Measurements from ENCODE around the gene ANKRD6. TPM values are rescaled to one million over a fixed set of nuclear protein-coding genes. Genes with fewer than 3 reads are reported as not detected.

Gene ANKRD6
- total RNA-seq, 3 donors from 2014 or later: 2.3 to 2.7 (median 2.7) TPM

DNA sequence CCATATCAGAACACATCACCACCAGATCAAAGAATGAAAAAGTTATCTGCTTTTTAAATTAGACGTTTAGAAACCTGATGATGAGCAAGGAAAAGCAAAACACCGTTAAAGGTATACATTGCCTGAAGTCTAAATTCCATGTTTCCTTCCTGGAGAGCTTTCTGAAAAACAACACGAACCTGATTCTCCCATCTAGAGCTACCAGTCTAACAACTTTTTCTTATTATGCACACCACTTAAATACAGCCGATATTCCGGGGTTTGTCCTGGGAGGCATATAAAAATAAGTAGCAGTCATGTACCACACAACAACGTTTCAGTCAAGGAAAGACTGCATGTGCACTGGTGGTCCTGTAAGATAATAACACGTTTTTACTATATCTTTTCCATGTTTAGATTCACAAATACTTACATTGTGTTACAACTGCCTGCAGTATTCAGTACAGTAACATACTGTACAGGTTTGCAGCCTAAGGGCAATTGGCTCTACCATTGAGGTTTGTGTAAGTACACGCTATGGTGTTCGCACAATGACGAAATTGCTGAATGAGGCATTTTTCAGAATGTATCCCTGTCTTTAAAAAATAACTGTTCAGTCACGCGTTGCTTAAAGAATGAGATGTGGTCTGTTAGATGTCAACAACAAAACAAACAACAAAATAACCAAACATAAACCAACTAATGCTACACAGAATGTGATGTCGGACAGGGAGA, 224.7 kb downstream of the ANKRD6 start:
- H3K4me1 Mint-ChIP-seq (ENCODE audit: low read depth): no peaks in the 10 kb centered on the region
- H3K4me3 Mint-ChIP-seq: no peak overlapping the region
- no peaks in the 10 kb centered on the region for H3K9me3 Mint-ChIP-seq
- DNase-seq (no peak), ATAC-seq (no peak)
- H3K27me3 Mint-ChIP-seq (ENCODE audit: low read depth): no peaks in the 10 kb centered on the region
- peaks cover 43% of the 10 kb centered on the region for H3K36me3 Mint-ChIP-seq (ENCODE audit: insufficient read depth)

DNA sequence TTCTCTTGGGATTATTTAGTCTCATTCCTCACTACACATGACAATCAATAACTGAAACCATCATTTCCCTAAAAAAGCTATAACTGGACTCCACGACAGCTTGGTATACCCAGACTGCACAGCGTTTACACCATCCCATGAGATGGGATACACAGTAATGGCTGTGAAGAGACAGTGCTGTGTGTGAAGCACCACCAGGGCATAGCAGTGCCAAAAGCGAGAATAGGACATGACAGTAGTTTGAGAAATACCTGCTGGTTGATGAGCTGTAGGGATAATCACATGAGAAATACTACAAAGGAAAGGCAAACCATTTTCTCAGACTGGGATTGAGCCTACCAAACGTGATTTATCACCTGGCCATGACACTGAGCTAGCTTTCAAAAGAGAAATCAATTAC, 228.0 kb downstream of the ANKRD6 start:
- no peaks in the 10 kb centered on the region for H3K27me3 Mint-ChIP-seq (ENCODE audit: low read depth)
- peaks cover 50% of the 10 kb centered on the region for H3K36me3 Mint-ChIP-seq (ENCODE audit: insufficient read depth)
- DNase-seq (no peak), ATAC-seq (no peak)
- H3K4me3 Mint-ChIP-seq: no peak overlapping the region
- H3K4me1 Mint-ChIP-seq (ENCODE audit: low read depth): no peaks in the 10 kb centered on the region
- no peaks in the 10 kb centered on the region for H3K9me3 Mint-ChIP-seq

DNA sequence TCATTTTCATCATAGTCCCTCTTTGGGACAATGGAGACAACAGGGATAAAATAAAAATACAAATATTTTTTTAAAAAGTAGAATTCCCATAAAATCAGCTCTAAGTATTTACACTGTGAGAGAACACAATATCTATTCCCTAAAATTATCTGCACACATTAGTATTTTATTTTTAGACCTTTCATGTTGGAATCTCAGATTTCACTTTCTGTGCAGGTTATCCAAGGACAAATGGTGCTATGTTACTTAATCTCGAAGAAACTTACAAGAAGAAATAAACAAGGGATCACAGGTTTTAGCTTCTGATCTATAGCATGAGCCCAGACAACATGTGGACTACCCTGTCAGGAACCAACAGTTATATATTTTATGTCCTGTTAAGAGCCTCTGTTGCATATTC, 228.6 kb downstream of the ANKRD6 start:
- H3K27me3 Mint-ChIP-seq (ENCODE audit: low read depth): no peaks in the 10 kb centered on the region
- no peak for DNase-seq
- H3K4me1 Mint-ChIP-seq (ENCODE audit: low read depth): no peaks in the 10 kb centered on the region
- H3K36me3 Mint-ChIP-seq (ENCODE audit: insufficient read depth): peaks cover 54% of the 10 kb centered on the region
- no peak for ATAC-seq
- H3K4me3 Mint-ChIP-seq: no peak overlapping the region
- H3K9me3 Mint-ChIP-seq: no peaks in the 10 kb centered on the region

DNA sequence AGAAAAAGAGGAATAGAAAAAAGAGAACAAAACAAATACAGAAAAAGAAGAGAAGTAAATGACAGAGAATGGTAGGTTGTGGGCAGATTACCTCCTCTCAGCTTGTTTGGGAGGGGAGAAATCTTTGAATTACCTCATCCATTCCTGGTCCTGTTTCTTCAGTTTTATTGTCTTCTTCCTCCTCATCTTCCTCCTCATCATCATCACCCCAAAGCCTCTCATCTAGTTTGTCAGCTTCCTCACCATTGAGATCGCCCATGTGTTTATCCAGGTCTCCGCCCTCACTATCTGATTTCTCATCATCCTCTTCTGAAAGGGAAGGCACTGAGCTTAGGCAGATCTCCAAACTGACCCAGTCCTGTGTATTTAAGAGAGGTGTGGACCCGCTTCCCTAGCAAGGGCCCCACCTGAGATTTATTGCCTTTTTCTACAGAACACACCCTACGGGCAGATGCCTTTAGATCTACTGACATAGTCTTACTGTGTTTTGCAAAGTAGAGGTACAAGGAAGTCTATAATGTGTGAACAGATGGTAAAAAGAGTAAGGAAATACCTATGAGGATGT, 229.8 kb downstream of the ANKRD6 start:
- DNase-seq (no peak), ATAC-seq (no peak)
- Mint-ChIP-seq H3K4me1 (ENCODE audit: low read depth) (no peaks in the 10 kb centered on the region), H3K4me3 (no peak overlapping the region), H3K27me3 (ENCODE audit: low read depth) (no peaks in the 10 kb centered on the region), H3K9me3 (no peaks in the 10 kb centered on the region), H3K36me3 (ENCODE audit: insufficient read depth) (peaks cover 52% of the 10 kb centered on the region)

DNA sequence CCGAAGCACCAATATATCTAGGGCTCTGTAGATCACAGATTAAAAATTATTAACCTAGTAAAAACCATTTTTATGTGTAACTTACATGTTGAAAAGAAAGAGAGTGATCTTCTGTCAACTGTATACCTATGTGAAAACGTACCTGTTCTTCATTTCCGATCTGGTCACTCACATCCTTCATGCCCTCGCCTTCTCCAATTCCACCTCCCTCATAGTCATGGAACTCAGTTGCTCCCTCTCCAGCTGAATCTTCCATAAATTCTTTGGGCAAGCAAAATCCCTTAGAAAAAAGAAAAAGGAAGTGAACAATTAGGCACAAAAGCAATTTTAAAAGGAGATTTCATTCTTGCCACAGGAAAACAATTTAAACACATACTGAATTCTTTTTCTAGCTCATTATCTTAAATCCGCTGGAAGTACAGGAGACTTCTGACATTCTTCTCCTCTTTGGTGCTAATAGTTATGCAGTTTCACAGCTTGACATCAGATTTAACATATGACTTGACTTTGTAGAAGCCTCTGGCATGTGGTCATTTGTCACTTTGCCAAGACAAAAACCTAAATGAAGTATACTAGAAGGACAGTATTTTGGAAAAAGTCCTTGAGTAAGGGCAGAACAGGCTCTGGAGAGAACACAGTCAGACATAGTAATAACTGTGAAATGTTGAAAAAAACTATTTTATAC, 235.1 kb downstream of the ANKRD6 start:
- Mint-ChIP-seq H3K4me3 (no peak overlapping the region), H3K36me3 (ENCODE audit: insufficient read depth) (peaks cover 49% of the 10 kb centered on the region), H3K27me3 (ENCODE audit: low read depth) (no peaks in the 10 kb centered on the region), H3K9me3 (no peaks in the 10 kb centered on the region), H3K4me1 (ENCODE audit: low read depth) (no peaks in the 10 kb centered on the region)
- no peak for DNase-seq
- no peak for ATAC-seq

DNA sequence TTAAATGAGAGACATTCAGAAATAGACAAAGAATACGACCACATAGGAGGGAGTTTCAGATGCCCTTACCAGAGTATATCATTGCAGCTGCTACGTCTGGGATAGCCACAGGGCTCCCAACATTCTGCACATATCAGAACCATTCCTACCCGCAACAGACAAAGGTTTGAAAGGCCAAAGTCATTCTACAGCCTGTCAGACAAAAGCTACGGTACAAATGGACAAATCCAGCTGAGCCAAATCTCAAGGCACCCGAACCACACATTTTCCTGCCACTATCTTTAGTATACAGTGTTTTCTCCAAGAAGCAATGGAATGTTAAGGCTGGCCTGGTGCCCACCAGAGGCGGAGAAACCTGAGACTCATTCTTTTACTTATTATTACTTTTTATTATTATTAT, 236.1 kb downstream of the ANKRD6 start:
- Mint-ChIP-seq H3K4me1 (ENCODE audit: low read depth) (no peaks in the 10 kb centered on the region), H3K4me3 (no peak overlapping the region), H3K36me3 (ENCODE audit: insufficient read depth) (peaks cover 48% of the 10 kb centered on the region), H3K27me3 (ENCODE audit: low read depth) (no peaks in the 10 kb centered on the region), H3K9me3 (no peaks in the 10 kb centered on the region)
- DNase-seq (no peak), ATAC-seq (no peak)

DNA sequence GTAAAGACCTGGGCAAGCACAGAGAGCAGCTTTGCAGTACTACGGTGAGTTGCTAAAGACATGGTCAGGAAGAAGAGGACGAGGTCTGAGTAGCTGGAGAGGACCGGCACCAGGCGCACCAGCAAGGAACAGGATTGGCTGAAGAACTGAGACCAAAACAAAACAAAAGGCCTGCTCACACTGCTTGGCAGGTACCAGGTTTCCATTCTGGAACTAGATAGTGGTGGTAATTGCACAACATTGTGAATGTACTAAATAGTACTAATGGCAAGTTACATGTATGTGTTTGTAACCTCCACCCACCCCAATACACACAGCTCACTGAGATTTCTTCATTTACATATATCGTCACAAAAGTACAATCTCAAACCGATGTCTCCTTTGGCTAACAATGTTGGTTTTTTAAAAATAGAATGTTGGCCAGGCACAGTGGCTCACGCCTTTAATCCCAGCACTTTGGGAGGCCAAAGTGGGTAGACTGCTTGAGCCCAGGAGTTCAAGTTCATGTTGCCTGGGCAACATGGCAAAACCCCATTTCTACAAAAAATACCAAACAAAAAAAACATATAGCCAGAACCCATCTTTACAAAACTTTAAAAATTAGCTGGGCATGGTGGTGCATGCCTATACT, 238.1 kb downstream of the ANKRD6 start:
- peaks cover 57% of the 10 kb centered on the region for H3K36me3 Mint-ChIP-seq (ENCODE audit: insufficient read depth)
- no peak for DNase-seq
- no peaks in the 10 kb centered on the region for H3K4me1 Mint-ChIP-seq (ENCODE audit: low read depth)
- ATAC-seq: no peak
- no peaks in the 10 kb centered on the region for H3K27me3 Mint-ChIP-seq (ENCODE audit: low read depth)
- no peaks in the 10 kb centered on the region for H3K9me3 Mint-ChIP-seq
- no peak overlapping the region for H3K4me3 Mint-ChIP-seq

DNA sequence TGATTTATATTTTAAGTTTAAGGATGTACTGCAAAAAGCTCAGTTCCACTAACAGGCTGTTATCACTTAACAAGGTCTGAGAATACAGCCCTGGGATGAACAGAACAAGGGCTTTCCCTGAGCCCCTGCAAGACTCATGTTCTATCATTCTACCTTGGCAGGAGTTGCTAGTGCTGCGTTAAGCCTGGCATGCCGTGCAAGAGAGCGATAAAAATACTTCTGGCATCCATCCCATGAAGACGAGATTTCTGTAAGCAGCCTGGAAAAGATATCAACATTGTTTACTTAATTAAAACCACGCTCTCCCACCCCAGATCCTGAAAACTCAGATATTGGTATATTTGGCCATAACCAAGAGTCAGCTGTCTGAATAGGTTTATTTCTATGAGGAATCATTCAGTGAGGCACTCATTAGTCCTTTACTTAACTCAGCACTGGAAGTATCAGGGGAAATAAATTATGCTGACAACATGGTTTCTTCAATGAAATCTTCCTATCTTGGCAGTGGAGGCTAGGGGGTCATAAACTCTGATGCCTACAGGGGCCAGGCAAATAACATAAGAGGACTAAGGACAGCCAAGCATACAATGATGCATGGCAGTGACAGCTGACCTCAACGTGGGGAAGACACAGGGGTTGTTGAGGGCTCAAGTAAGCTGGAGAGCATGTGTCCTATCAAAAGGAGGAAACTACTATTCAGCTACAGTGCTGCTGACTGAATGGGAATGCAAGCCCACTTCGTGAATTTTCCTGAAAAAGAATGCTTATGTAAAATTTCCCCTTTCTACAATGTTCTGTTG, 243.2 kb downstream of the ANKRD6 start:
- ATAC-seq (no peak), DNase-seq (no peak)
- Mint-ChIP-seq H3K9me3 (no peaks in the 10 kb centered on the region), H3K27me3 (ENCODE audit: low read depth) (no peaks in the 10 kb centered on the region), H3K4me1 (ENCODE audit: low read depth) (no peaks in the 10 kb centered on the region), H3K36me3 (ENCODE audit: insufficient read depth) (peaks cover 67% of the 10 kb centered on the region), H3K4me3 (no peak overlapping the region)

DNA sequence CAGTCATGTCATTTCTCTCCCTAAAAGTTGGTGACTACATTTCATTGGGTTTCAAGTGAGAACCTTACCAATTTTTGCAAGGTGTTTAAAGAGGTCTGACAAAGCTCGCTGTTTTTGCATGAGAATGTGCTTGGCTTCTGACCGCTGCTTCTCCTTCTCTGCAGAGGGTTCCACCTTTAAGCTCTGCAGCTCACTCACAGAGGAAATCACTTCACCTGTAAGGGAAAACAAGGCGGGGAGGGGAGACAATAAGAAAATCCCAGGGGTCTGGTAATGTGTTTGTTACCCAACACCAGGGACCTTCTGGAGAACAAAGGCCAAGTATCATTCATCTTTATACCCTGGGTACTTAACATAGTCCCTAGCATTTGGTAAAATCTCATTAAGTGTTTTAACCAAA, 245.6 kb downstream of the ANKRD6 start:
- no peak for ATAC-seq
- no peaks in the 10 kb centered on the region for H3K4me1 Mint-ChIP-seq (ENCODE audit: low read depth)

DNA sequence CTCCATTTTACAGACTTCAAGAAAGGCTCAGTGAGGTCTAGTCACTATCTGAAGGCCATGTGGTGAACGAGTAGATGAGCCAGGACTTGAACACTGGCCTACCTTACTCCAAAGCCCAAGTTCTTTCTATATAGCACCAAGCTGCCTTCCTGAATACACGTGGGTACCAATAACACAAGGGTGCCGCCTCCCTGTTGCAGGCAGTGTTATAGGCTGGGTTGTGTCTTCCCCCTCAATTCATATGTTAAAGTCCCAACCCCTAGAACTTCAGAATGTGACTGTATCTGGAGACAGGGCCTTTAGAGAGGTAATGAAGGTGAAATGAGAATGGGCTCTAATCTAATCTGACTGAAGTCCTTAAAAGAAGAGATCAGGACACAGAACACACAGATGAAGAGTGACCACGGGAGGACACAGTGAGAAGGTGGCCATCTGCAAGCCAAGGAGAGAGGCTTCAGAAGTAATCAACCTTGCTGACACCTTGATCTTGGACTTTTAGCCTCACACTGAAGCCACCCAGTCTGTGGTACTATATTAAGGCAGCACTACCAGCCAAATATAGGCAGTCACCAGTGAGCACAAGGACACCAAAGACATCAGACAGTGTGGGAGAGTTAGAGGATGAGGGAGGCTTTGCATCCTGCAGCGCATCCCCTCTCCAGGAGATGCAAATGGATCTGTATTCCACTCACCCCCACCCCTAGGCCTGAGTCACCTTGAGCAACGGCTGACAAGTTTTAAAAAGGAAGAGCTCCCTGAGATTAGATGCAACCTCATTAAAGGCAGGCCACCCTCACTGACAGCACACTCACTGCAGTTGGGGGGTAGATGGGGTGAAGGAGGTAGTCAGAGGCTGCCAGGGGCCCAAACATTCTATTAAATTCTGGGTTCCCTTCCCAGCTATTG, 246.5 kb downstream of the ANKRD6 start:
- H3K9me3 Mint-ChIP-seq: no peaks in the 10 kb centered on the region
- no peak overlapping the region for H3K4me3 Mint-ChIP-seq
- H3K4me1 Mint-ChIP-seq (ENCODE audit: low read depth): no peaks in the 10 kb centered on the region
- H3K36me3 Mint-ChIP-seq (ENCODE audit: insufficient read depth): peaks cover 55% of the 10 kb centered on the region
- DNase-seq: no peak
- ATAC-seq: no peak
- H3K27me3 Mint-ChIP-seq (ENCODE audit: low read depth): no peaks in the 10 kb centered on the region

More for the DNA sequence above, 245.6 kb downstream of the ANKRD6 start:
- no peak for DNase-seq
- H3K36me3 Mint-ChIP-seq (ENCODE audit: insufficient read depth): peaks cover 56% of the 10 kb centered on the region
- no peaks in the 10 kb centered on the region for H3K27me3 Mint-ChIP-seq (ENCODE audit: low read depth)
- no peak overlapping the region for H3K4me3 Mint-ChIP-seq
- H3K9me3 Mint-ChIP-seq: no peaks in the 10 kb centered on the region

DNA sequence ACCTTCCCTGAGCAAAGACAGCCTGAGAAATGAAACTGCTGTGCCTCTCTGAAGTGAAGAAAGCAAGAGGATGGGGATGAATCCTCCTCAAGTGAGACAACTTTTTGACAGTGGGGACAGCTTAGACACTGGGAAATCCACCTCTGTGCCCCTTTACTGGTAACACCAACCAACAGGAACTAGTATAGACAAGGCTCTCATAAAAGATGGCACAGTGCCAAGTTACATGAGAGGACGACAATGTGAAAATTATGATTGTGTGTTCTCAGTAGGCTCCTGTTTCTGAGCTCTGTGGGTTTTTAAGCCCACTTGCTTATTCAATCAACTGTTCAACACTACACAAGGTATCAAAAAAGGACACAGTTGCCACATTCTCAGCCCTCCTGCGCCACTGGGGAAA, 247.2 kb downstream of the ANKRD6 start:
- DNase-seq (no peak), ATAC-seq (no peak)
- H3K4me3 Mint-ChIP-seq: no peak overlapping the region
- no peaks in the 10 kb centered on the region for H3K27me3 Mint-ChIP-seq (ENCODE audit: low read depth)
- H3K36me3 Mint-ChIP-seq (ENCODE audit: insufficient read depth): peaks cover 55% of the 10 kb centered on the region
- H3K4me1 Mint-ChIP-seq (ENCODE audit: low read depth): no peaks in the 10 kb centered on the region
- H3K9me3 Mint-ChIP-seq: no peaks in the 10 kb centered on the region

DNA sequence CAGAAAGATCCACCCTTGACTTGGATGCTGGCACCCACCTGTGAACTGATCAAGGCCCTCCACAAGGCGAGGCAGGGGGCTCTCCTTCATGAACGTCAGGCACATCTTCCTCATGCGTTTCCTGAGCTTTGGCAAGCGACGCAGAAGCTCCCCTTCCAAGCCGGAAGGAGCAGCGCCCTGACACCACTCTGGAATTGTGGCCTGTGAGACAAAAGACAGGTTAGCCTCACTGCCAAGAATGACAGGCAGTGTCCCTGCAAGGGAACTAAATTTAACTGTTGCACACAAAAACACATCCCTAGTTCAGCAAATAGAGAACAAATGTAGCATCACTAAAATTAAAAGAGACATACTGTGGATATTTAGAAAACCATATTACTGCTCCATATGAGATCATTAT, 247.6 kb downstream of the ANKRD6 start:
- H3K4me1 Mint-ChIP-seq (ENCODE audit: low read depth): no peaks in the 10 kb centered on the region
- H3K36me3 Mint-ChIP-seq (ENCODE audit: insufficient read depth): peaks cover 55% of the 10 kb centered on the region
- no peaks in the 10 kb centered on the region for H3K9me3 Mint-ChIP-seq
- no peak overlapping the region for H3K4me3 Mint-ChIP-seq
- no peaks in the 10 kb centered on the region for H3K27me3 Mint-ChIP-seq (ENCODE audit: low read depth)
- ATAC-seq (no peak), DNase-seq (no peak)

DNA sequence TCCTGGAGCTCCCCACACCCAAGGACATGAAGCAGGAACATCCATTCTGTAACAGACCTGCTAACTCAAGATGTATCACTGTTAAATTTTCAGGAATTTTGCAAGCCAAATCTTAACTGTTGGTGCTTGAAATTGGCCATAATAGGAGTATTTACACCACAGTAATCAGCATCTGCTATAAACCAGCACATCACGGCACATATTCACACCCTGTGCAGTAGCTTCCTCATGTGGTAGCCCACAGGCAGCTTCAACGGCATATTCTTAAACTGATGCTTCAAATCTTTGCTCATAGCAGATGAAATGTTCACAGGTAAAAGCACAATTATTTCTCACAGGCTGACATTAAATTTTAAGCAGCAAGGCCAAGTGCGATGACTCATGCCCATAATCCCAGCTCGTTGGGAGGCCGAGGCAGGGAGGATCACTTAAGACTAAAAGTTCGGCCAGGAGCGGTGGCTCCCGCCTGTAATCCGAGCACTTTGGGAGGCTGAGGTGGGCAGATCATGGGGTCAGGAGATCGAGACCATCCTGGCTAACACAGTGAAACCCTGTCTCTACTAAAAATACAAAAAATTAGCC, 249.1 kb downstream of the ANKRD6 start:
- H3K27me3 Mint-ChIP-seq (ENCODE audit: low read depth): no peaks in the 10 kb centered on the region

More for the DNA sequence above, 249.1 kb downstream of the ANKRD6 start:
- Mint-ChIP-seq H3K9me3 (no peaks in the 10 kb centered on the region), H3K4me3 (no peak overlapping the region), H3K4me1 (ENCODE audit: low read depth) (no peaks in the 10 kb centered on the region), H3K36me3 (ENCODE audit: insufficient read depth) (peaks cover 52% of the 10 kb centered on the region)
- DNase-seq (no peak), ATAC-seq (no peak)

All from activated T-cell treated with anti-CD3 and anti-CD28 coated beads, Interleukin-2, amount 50 U/mL, for 4 hours (primary cell).